22Rv1 (cell line): ENCODE results near the gene LAMA3.

Experiments used
- ZFX ChIP-seq: fragments of 450-650 bp; IDR thresholded peaks from 2 replicates; pipeline ENCODE4 v1.6.1; 2017; ENCODE audit warnings: antibody characterized with exemption, borderline replicate concordance
- TF ChIP-seq, protein P1 (sequence below): fragments of 450-650 bp; IDR thresholded peaks from 2 replicates; pipeline ENCODE4 v1.5.1; 2017; ENCODE audit warnings: mild to moderate bottlenecking

DNA sequence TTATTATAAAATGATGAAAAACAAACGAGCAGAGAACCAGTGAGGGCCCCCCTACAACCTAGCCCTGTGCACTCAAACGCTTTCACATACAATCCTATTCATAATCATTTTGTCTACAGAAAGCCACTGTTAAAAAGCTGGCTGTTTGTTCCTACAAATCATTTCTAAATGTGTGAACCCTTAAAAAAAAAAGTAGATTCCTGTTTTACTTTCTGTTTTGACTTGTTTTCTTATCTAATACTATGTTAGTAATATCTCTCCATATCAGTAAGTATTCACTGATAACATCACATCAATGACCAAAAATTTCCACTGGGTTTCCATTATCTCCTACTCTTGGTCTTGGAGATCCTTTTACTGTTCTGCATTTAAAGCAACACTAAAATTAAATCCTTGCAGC, 196.5 kb downstream of the LAMA3 start:
- TF ChIP-seq, protein P1, sequence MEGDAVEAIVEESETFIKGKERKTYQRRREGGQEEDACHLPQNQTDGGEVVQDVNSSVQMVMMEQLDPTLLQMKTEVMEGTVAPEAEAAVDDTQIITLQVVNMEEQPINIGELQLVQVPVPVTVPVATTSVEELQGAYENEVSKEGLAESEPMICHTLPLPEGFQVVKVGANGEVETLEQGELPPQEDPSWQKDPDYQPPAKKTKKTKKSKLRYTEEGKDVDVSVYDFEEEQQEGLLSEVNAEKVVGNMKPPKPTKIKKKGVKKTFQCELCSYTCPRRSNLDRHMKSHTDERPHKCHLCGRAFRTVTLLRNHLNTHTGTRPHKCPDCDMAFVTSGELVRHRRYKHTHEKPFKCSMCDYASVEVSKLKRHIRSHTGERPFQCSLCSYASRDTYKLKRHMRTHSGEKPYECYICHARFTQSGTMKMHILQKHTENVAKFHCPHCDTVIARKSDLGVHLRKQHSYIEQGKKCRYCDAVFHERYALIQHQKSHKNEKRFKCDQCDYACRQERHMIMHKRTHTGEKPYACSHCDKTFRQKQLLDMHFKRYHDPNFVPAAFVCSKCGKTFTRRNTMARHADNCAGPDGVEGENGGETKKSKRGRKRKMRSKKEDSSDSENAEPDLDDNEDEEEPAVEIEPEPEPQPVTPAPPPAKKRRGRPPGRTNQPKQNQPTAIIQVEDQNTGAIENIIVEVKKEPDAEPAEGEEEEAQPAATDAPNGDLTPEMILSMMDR: no peak
- no peak for TF ChIP-seq ZFX
